GM18907 (cell line): ENCODE results near the gene ZXDB.
"Not testable (repeated sequence)": the region's sequence is repeated elsewhere in the genome, so short reads cannot be mapped to it uniquely, and the experiment has no call there.

Experiments
- ATAC-seq: cut with Tn5 transposase; IDR thresholded peaks from one replicate; pipeline ENCODE4 v1.9.1; 2021; ENCODE audit warnings: mild to moderate bottlenecking, moderate library complexity; ENCODE audit not compliant: unreplicated experiment

The ZXDB gene

DNA sequence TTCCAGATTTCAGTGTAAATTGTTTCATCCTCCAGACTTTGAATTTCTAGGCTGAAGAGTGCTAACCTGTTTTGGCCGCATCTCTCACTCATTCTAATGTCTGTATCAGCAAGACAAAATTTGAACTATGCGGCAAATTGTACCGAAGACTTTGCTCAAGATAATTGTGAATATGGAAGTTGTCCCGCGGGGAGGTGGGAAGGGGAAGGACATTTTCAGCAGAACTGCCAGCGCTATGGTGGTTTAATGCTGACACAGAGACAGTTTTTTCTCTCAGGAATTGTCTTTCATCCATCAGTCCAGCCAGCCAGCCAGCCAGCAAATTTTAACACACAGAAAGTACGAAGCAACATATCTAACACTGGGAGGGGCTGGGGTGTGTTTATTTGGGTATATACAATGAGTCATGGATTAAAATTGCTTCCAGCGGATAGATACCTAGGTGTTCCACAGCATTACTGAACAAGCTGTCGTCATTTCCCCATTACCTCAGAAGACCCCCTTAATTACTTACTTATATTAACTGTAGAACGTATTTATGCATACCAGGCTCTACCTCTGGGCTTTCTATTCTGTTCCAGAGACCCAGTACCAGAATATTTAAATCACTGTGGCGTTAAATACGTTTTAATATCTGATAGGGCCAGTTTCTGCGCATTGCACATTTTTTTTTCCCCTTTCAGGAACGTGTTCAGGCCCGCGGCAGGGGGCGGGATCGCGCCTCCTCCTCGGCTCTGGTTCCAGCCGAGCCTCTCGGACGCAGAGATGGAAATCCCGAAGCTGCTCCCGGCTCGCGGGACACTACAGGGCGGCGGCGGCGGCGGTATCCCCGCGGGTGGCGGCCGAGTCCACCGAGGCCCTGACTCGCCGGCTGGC lies at the start of gene ZXDB:
TSS of gene ZXDB (plus strand) at position 728 of the 876 bp plus-strand sequence. CDS start at position 766, 38 bp downstream.
- peak; percentile 54 for ATAC-seq

DNA sequence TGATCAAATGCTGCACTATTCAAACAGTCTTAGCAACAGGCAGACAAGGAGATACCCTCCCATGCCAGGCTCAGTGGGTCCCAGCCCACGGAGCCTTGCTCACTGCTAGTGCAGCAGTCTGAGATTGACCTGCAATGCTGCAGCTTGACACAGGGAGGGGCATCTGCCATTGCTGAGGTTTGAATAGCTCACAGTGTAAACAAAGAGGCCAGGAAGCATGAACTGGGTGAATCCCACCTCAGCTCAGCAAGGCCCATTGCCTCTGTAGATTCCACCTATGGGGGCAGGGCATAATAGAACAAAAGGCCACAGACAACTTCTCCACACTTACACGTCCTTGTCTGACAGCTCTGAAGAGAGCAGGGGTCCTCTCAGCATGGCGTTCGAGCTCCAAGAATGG lies 26.6 kb upstream of the ZXDB start:
- no peak for ATAC-seq

DNA sequence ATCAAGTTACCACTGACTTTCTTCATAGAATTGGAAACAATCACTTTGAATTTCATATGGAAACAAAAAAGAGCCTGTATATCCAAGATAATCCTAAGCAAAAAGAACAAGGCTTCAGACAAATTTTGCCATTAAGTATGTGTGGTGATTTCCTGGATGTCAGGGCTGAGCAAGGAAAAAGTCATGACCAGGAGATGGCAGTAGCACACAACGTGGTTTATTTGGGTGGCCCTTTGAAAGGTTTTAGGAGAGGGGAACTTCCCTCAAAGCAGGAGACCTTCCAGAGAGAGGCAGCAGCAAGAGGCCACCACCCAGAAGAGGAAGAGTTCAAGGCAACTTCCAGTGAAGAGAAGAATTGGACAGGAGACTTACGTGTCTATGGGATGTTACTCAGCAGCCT lies 18.1 kb upstream of the ZXDB start:
- peak; percentile 75 for ATAC-seq

DNA sequence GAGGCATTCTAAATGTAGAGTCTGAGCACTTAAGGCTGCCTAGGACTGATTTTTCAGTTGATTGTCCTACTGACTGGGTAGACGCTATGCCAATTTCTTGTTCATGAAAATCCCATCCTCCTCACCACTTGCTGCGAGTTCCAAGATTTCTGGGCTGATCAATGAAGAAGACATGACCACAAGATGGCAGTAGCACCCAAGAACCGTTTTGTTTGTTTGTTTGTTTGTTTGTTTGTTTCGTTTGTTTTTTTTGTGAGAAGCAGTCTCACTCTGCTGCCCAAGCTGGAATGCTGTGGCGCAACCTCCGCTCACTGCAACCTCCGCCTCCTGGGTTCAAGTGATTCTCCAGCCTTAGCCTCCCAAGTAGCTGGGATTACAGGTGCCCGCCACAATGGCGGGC lies 8.9 kb upstream of the ZXDB start:
- not testable (repeated sequence) for ATAC-seq

DNA sequence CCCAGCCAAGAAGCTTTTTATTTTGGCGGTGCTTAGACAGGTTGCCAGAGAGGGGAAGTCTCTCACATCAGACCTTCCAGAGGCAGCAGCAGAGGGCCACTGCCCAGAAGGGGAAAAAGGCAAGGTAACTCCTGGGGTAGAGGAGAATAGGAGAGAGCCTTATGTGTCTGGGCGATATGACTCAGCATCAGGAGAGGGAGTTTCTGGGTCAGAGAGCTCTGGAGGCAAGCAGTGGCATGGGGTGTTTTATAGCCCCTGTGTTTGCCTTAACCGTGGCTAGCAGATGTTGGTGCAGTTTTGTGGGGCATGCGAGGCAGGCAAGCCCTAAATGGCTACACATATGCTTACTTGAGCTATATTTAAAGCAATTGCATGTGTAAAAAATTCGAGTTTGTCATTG lies 8.3 kb upstream of the ZXDB start:
- no peak for ATAC-seq

DNA sequence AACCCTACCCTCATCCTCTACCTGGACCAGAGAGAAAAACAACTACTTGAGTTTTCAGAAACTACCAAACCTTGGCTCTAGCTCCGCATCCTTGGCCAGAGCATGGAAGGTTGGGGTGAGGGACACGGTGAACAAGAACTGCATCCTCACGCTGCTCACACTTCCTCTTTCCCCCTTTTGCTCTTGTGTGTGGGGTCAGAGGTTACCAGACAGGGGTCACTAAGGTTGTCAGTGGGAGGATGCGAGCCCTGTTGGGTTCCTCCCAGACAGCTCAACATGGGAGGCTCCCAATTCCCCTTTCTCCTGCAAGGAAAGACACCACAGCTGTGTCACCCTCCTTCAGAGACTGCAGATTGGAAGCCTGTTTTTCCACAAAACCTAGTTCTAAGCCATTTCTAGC lies 5.5 kb upstream of the ZXDB start:
- no peak for ATAC-seq

DNA sequence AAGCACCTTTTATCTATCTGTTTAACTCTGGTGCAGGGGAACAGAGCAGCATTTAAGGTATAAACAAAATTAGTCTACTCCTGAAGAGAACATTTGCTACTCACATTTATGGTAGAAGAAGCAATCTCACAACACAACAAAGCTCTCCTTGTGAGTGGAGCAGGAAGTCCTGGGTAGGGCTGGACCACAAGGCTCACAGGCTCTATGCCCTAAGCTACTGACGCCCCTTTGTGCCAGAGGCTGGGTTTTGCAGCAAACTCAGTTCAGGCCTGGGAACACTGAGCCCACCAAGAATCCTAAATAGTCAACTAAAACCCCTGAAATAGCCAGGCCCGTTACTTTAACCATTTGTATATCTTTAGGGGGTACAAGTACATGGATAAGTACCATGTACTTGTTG lies 4.7 kb upstream of the ZXDB start:
- no peak for ATAC-seq

DNA sequence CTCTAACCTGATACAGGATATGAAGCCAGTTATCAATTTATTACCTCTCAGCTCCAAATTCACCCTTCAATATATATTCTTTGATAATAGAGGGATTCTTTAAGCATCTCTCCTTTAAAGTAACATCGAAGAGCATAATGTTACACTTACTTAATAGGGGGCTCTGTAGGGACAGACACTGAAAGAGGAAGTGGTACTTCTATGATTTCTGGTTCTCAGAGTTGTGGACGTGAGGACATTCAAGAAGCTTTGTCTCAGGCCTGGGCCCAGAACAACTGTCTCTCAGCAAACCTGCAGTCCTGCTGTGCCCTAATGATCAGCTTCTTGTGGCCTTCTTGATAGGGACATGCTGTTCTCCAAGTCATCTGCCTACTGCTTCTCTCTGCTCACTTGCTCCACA lies 4.2 kb upstream of the ZXDB start:
- ATAC-seq, result peak; percentile 32

DNA sequence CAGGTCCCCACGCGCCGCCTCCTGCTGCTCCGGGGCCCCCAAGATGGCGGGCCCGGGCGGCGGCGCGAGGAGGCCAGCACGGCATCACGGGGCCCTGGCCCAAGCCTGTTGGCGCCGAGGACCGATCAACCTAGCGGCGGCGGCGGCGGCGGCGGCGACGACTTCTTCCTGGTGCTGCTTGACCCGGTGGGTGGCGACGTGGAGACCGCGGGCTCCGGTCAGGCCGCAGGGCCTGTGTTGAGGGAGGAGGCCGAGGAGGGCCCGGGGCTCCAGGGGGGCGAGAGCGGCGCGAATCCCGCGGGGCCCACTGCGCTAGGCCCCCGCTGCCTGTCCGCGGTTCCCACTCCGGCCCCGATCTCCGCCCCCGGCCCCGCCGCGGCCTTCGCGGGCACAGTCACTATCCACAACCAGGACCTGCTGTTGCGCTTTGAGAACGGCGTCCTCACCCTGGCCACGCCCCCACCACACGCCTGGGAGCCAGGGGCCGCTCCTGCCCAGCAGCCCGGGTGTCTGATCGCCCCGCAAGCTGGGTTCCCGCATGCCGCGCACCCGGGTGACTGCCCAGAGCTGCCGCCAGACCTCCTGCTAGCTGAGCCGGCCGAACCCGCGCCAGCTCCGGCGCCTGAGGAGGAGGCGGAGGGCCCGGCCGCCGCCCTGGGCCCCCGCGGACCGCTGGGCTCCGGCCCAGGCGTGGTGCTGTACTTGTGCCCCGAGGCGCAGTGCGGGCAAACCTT lies 516 bp downstream of the ZXDB start:
- ATAC-seq, result peak; percentile 85

DNA sequence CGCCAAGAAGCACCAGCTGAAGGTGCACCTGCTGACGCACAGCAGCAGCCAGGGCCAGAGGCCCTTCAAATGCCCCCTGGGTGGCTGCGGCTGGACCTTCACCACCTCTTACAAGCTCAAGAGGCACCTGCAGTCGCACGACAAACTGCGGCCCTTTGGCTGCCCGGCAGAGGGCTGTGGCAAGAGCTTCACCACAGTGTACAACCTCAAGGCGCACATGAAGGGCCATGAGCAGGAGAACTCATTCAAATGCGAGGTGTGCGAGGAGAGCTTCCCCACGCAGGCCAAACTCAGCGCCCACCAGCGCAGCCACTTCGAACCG lies 1.0 kb downstream of the ZXDB start:
- ATAC-seq, result peak; percentile 75

DNA sequence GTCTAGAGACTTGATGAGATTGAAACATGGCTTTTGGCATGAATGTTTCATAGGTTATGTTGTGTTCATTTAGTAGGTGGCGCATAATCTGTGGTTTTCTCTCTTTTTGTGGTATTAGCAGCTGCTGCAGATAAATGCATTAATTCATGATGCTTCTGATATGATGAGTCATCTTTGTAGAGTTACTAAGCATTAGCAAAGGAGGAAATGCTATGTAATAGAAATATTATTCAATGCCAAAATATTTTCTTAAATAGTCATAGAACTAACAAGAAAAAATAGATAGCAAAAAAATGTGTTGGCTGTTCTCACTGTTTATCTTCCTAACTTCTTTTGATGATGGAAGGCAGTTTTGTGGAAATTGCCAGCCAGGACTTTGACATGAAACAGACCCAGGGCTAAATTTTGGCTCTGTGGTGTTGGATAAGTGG lies 3.6 kb downstream of the ZXDB start:
- ATAC-seq, result no peak

DNA sequence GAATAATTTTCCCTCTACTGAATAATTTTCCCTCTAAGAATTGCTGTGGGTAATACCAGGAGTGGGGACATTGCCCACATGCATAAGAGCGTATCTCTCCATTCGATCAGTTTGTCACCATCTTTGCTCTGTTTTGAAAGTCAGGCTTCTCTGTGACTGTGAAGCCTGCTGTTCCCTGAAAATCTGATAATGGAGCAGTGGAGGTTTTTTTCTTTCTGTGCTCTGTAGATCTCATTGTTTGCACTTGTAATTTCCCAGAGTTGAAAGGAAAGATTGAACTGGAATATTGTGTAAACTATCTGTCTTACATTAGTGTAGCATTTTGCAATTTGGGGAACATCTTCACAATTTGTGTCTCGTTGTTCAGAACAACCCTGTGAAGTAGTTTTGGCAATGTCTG lies 4.3 kb downstream of the ZXDB start:
- ATAC-seq, result no peak

DNA sequence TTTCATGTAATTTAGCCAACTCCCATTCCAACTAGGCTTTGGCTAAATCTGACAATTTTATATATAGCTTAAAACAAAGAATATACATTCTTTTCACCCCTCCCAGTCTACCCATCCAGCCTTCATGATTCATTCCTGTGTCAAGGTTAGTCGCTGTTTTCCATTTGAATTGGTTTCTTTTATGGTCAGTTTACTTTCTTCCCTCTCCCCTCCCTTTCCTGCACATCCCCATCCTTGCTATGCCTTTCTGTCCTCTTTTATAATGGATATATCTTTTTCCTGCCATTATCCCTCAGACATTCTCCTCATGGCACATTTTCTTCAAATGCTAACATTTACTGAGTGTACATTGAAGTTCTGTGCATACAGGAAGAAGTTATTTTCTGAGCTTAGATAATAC lies 4.7 kb downstream of the ZXDB start:
- no peak for ATAC-seq

DNA sequence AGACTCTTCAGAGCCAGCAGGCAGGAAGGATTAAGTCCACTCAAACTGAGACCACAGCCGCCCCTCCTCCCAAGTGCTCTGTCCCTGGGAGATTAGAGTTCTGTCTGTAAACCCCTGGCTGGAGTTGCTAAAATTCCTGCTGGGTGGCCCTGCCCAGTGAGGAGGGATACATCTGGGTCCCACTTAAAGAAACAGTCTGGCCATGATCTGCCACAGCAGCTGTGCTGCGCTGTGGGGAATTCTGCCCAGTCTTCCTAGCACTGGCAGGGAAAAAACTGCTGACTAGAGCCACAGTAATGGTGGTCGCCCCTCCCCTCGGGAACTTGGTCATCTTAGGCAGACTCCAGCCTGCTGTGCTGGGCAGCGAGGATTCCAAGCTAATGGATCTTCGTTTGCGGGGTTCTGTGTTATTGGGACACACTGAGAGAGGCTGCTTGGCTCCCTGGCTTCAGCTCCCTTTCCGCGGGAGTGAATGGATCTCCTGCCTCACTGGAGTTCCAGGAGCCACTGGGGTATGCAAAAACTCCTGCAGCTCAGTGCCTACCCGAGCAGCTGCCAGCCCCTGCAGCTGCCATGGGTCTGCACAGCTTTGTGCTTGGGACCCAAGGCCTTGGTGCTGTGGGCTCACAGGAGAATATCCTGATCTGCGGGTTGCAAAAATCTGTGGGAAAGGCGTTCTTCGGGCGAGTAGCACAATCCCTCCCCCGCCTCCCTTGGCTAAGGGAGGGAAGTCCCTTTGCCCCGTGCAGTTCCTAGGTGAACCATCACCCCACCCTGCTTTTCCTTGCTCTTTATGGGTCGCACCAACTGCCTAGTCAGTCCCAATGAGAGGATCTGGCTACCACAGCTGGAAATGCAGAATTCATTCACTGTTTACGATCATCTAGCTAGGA lies 15.7 kb downstream of the ZXDB start:
- ATAC-seq, result no peak

DNA sequence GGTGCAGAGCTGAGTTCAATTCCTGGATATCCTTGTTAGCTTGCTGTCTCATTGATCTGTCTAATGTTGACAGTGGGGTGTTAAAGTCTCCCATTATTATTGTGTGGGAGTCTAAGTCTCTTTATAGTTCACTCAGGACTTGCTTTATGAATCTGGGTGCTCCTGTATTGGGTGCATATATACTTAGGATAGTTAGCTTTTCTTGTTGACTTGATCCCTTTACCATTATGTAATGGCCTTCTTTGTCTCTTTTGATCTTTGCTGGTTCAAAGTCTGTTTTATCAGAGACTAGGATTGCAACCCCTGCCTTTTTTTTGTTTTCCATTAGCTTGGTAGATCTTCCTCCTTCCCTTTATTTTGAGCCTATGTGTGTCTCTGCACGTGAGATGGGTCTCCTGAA lies 21.5 kb downstream of the ZXDB start:
- not testable (repeated sequence) for ATAC-seq

DNA sequence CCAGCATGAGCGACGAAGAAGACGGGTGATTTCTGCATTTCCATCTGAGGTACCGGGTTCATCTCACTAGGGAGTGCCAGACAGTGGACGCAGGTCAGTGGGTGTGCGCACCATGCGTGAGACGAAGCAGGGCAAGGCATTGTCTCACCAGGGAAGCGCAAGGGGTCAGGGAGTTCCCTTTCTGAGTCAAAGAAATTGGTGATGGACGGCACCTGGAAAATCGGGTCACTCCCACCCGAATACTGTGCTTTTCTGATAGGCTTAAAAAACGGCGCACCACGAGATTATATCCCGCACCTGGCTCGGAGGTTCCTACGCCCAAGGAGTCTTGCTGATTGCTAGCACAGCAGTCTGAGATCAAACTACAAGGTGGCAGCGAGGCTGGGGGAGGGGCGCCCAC lies 37.6 kb downstream of the ZXDB start:
- not testable (repeated sequence) for ATAC-seq

DNA sequence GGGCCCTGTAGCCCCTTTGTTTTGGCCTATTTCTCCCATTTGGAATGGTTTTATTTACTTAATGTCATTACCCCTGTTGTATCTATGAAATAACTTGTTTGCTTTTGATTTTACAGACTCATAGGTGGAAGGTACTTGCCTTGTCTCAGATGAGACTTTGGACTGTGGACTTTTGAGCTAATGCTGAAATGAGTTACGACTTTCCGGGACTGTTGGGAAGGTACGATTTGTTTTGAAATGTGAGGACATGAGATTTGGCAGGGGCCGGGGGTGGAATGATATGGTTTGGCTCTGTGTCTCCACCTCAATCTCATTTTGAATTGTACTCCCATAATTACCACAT lies 48.8 kb downstream of the ZXDB start:
- no peak for ATAC-seq

DNA sequence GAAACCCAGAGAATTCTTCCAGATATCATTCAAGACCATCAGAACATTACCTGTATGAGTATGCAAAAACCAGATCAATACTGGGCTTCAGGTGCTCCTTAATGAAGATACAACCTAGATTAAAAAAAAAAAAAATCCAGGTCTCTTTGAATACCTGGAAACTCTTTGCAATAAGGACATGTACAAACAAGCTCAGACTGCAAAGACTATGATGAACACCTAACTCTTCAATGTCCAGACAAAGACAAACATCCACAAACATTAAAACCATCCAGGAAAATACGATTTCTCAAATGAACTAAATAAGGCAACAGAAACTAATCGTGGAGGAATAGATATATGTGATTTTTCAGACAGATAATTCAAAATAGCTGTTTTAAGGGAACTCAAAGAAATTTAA lies 49.5 kb downstream of the ZXDB start:
- ATAC-seq, result no peak

DNA sequence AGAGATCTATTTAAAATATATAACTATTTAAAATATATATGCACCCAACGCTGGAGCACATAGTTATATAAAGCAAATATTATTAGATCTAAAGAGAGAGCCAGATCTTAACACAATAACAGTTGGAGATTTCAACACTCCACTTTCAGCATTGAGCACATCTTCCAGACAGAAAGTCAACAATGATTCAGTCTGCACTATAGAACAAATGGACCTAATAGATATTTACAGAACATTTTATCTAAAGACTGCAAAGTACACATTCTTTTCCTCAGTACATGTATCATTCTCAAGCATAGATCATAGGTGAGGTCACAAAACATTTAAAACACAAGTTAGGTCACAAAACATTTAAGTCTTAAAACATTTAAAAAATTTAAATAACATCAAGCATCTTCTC lies 51.9 kb downstream of the ZXDB start:
- ATAC-seq, result no peak

DNA sequence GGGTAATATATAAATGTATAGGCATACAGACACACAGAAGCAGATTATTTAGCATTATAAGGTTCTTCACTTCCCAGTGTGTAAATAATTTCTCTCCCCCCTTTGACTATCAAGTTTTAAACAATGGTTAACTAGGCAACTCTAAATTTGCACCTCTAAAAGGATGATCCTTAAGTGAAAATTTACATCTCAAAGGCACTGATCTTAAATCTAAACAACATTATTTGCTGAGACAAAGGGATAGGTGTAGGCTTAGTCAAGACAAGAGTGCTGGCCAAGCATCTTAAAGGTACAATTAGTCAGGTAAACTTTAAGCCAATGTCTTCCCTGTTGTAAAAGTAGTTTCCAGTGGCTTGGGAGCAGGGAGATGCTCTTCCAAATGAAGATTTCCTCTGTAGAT lies 55.2 kb downstream of the ZXDB start:
- ATAC-seq, result no peak
